Measurements from ENCODE around the gene FBXO47.

Gene FBXO47

DNA sequence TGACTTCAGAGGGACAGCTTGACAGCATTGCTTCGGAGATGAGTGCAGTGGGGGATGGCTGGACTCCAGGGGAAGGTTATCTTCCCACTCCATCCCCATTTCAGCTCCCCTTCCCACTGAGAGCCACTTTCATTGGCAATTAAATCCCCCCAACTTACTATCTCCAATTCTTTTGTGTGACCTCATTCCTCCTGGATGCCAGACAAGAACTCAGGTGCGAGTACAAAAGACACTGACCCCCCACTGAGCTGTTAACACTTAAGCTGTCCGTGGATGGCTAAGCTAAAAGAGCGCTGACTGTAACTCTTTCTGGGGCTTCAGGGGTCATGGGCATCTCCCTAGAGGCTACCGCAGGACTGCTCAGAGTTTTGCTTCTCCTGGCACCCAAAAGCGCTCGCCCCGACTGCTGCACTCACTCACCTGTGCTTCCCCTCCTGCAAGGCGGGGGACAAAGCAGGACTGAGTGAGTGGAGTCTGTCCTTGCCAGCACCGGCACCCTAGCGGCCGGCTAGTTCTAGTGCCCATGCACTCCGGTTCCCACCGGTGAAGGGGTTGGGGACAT, 44.8 kb upstream of the FBXO47 start:
- DNase-seq (ENCODE audit: extremely low read depth, low read depth), result no peak
- TF ChIP-seq, protein P1, sequence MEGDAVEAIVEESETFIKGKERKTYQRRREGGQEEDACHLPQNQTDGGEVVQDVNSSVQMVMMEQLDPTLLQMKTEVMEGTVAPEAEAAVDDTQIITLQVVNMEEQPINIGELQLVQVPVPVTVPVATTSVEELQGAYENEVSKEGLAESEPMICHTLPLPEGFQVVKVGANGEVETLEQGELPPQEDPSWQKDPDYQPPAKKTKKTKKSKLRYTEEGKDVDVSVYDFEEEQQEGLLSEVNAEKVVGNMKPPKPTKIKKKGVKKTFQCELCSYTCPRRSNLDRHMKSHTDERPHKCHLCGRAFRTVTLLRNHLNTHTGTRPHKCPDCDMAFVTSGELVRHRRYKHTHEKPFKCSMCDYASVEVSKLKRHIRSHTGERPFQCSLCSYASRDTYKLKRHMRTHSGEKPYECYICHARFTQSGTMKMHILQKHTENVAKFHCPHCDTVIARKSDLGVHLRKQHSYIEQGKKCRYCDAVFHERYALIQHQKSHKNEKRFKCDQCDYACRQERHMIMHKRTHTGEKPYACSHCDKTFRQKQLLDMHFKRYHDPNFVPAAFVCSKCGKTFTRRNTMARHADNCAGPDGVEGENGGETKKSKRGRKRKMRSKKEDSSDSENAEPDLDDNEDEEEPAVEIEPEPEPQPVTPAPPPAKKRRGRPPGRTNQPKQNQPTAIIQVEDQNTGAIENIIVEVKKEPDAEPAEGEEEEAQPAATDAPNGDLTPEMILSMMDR (IDR thresholded peaks at IDR 0.05; ENCODE audit: low read depth, low read length), result no peak

DNA sequence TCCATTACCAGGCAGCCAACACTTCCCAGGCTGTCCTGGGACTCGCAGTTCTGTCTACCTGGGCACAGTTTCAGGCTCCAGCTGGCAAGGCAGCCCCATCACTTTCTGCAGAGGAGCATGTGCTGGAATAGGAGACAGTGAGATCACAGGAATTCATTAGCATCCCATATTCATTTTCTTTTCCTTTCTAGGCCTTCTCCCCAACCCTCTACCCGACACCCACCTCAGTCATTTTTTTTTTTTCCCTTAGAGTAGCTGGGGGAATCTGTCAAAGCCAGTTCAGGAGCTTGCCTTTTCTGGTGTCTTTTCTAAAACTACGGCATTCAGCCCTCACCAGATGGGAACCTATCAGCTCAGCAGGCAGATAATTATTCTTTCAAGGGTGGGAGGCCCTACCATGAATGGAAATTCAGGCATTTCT, 42.4 kb upstream of the FBXO47 start:
- no peak for DNase-seq (ENCODE audit: extremely low read depth, low read depth)
- TF ChIP-seq, protein P1 (IDR thresholded peaks at IDR 0.05; ENCODE audit: low read depth, low read length), result no peak

DNA sequence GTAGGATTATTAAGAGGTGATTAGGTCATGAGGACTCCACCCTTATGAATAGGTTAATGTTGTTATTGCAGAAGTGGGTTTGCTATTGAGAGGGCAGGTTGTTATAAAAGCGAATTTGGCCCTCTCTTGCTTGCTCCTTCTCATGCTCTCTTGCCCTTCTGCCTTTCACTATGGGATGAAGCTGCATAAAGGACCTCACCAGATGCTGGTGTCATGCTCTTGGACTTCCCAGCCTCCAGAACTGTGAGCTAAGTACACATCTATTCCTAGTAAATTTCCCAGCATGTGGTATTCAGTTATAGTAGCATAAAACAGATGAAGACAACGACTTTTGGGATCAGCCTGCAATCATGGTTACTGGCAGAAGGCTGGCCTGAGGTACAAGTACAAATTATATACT, 41.4 kb upstream of the FBXO47 start:
- TF ChIP-seq, protein P1 (IDR thresholded peaks at IDR 0.05; ENCODE audit: low read depth, low read length), result no peak
- no peak for DNase-seq (ENCODE audit: extremely low read depth, low read depth)

DNA sequence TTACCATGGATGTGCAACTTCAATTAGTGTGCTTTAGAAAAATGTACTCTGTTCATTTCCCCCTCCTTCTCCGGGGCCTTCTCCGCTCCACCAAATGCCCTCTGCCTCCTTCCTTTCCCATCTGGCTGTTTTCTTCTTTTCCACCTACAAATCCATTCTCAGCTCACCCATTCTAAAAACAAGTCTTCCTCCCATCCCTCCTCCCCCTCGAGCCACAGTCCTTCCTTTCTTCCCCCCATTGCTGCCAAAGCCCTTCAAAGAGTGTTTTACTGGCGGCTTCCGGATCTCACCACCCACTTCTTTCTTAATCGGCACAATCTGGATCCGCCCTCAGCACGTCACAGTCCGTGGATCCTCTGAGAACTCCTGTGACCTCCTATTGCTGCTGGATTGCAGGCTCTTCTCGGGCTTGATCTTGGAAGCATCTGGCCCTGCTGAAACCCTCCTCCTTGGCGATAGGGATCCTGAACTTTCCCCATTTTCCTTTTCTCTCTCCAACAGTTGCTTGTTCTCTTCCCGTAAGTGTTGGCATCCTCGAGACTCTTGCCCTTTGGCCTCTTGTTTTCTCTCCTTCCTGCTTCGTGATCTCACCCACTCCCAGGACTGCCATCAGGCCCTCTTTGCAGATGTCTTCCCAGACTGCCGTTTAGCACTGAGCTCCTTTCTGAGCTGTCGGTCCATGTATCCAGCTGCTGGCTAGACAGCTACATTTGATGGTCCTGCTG, 36.0 kb upstream of the FBXO47 start:
- TF ChIP-seq, protein P1 (IDR thresholded peaks at IDR 0.05; ENCODE audit: low read depth, low read length), result no peak
- DNase-seq (ENCODE audit: extremely low read depth, low read depth), result peak; percentile 86

DNA sequence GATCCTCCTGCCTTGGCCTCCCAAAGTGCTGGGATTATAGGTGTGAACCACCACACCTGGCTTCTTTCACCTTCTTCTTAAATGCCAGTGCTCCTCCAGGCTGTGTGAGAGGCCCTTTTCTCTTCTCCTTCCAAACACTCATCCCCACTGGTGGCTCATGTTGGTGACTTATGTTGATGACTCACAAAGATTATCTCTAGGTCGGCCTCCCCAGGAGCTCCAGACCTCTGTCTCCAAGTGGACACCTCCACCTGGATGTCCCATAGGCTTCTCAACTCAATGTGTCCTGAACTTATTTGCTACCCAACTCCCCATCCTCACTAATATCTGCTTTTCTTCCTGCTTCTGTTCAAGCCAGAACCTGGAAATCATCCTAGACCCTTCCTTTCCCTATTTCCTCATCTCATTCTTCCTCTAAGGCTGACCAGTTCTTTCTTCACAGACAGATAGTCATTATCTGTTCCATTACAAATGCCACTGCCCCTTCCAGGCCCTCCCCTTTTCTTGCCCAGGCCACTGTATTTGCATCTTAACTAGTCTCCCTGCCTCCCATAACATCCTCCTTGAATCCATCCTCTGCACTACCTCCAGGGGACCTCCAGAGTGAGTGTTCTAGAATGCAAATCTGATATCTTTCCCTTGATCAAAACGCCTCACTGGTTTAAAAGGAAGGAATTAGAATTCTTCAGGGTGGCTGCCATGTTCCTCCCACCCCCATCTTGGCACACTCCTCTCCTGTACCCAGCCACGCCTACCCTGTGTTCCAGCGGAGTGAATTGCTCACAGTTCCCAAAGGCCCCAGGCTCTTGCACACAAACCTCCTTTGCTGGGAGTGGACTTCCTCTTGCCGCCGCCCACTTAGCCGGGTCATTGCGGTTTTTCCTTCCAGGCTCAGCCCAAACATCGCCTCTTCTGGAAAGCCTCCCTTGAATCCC, 34.8 kb upstream of the FBXO47 start:
- TF ChIP-seq, protein P1 (IDR thresholded peaks at IDR 0.05; ENCODE audit: low read depth, low read length), result no peak
- DNase-seq (ENCODE audit: extremely low read depth, low read depth), result peak; percentile 80

DNA sequence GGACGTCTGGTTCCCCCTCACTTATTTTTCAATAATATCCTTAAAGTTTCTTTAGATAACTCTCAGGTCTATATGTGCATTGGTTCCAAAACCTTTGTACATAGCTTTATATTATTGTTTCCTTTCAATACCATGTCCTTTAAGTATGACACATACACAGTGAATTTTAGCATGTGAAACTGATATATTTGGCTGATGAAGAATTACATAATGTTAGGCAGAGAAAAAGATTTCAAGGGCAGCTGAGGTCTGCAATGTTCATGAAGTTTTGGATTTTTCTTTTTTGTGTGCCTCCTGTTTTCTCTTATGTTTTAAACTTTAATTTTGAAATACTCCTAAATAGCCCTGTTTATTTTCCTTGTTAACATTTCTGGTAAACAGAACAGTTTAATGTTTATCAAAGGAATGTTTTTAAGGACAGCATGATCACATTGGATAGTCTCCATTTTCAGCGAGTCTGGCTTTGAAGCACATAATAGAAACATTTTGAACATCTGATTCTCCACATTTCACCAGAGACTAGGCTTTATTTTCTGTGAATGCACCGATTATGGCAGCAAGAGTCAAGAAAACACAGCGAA, 32.9 kb upstream of the FBXO47 start:
- DNase-seq (ENCODE audit: extremely low read depth, low read depth), result no peak
- TF ChIP-seq, protein P1 (IDR thresholded peaks at IDR 0.05; ENCODE audit: low read depth, low read length), result no peak

All from AG09319 (cell line).